ENCODE measurements around the gene CCL23. TPM values are rescaled to one million over a fixed set of nuclear protein-coding genes. Genes with fewer than 3 reads are reported as not detected.
A peak's percentile ranks its signal among the peaks of the same experiment; 100 is the strongest.
"Not testable (repeated sequence)": the region's sequence is repeated elsewhere in the genome, so short reads cannot be mapped to it uniquely, and the experiment has no call there.

CCL23 gene
- total RNA-seq, 6 donors from 2014 or later = 6.9 to 40.0 (median 16.6) TPM; not detected in 1

DNA sequence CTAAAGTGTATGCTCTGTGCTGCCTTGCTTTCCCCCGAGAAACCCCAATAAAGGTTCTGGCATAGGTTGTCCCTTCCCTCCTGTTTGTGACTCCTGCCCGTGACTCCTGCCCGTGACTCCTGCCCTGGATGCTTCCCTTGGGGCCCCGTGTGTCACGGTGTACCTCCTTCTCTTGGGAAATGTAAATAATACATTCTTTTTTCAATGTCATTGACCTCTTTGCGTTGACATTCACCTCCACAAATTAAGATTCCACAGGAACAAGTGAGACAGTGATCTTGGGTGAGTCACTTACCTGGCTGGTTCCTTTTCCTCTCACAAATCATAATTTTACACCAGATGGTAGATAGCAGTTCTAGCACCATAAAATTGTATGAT is 17.1 kb downstream of the CCL23 start:
- Histone ChIP-seq H3K27me3 (no peaks in the 10 kb centered on the region), H3K4me1 (no peaks in the 10 kb centered on the region), H3K27ac (no peak overlapping the region), H3K36me3 (no peaks in the 10 kb centered on the region), H3K4me3 (no peak overlapping the region), H3K9me3 (no peaks in the 10 kb centered on the region)
- no peak for DNase-seq
- 67 to 86% methylated on average over 6 of the region's 6 CpGs for WGBS, 2 donors
- TF ChIP-seq POLR2AphosphoS5 (IDR thresholded peaks at IDR 0.05) (no peak), POLR2A (IDR thresholded peaks at IDR 0.05) (no peak), EP300 (IDR thresholded peaks at IDR 0.05) (no peak)
- TF ChIP-seq, protein P1, sequence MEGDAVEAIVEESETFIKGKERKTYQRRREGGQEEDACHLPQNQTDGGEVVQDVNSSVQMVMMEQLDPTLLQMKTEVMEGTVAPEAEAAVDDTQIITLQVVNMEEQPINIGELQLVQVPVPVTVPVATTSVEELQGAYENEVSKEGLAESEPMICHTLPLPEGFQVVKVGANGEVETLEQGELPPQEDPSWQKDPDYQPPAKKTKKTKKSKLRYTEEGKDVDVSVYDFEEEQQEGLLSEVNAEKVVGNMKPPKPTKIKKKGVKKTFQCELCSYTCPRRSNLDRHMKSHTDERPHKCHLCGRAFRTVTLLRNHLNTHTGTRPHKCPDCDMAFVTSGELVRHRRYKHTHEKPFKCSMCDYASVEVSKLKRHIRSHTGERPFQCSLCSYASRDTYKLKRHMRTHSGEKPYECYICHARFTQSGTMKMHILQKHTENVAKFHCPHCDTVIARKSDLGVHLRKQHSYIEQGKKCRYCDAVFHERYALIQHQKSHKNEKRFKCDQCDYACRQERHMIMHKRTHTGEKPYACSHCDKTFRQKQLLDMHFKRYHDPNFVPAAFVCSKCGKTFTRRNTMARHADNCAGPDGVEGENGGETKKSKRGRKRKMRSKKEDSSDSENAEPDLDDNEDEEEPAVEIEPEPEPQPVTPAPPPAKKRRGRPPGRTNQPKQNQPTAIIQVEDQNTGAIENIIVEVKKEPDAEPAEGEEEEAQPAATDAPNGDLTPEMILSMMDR (IDR thresholded peaks at IDR 0.05) = no peak
- ATAC-seq (ENCODE audit: low FRiP score in 2 of 2) = no peak

DNA sequence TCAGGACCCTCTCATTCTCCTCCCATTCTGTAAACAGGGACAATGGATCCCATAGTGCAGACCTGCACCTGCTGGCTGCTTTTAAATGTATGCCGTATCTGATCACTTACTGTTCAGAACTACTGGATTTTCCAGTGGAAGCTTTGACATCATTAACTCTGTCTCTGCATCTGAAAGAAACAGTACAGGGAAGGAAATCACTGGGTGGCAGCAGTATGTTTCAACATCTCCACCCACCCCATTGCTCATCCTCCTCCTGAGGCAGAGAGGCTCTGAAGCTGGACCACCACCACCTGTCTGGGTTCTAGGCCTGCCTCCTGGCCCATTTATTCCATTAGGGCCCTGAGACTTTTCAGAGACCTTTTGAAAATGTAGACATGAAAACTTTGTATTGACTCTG is 19.0 kb downstream of the CCL23 start:
- Histone ChIP-seq H3K9me3 (no peaks in the 10 kb centered on the region), H3K27me3 (no peaks in the 10 kb centered on the region), H3K27ac (no peak overlapping the region), H3K36me3 (no peaks in the 10 kb centered on the region), H3K4me1 (no peaks in the 10 kb centered on the region), H3K4me3 (no peak overlapping the region)
- 80% methylated on average over 1 of the region's 1 CpG for WGBS, 2 donors
- DNase-seq (no peak), ATAC-seq (ENCODE audit: low FRiP score in 2 of 2) (no peak)
- no peak for TF ChIP-seq POLR2AphosphoS5 (IDR thresholded peaks at IDR 0.05)
- TF ChIP-seq POLR2A (IDR thresholded peaks at IDR 0.05) = no peak
- TF ChIP-seq EP300 (IDR thresholded peaks at IDR 0.05) = no peak
- TF ChIP-seq, protein P1 (IDR thresholded peaks at IDR 0.05) = no peak

DNA sequence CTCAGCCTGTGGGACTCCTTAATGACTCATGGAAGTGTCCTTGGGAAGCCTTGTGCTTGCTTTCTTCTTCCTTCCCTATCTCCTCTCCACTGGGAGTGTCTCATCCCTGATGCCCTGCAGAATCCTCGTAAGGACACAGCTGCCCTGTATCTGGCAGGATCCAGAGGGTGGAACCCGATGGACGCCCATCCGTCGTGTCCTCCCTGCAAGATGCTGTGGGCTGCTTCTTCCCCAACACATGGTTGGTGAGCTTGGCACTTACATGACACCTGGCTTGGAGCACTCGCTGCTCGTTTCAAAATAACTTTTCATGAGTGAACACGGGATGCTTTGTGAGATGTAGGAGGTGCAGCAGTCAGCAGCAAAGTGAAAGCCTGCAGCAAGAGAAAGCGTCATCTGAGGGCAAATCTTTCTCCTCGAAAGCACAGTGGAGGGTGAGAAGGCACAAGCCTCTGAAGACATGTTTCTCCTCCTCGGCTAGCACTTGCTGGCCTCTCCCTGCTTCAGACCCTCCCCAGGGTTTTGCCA is 19.7 kb downstream of the CCL23 start:
- ATAC-seq (ENCODE audit: low FRiP score in 2 of 2) (no peak), DNase-seq (no peak)
- WGBS, 2 donors = 79 to 85% methylated on average over 11 of the region's 11 CpGs
- TF ChIP-seq, protein P1 (IDR thresholded peaks at IDR 0.05) = no peak
- TF ChIP-seq POLR2A (IDR thresholded peaks at IDR 0.05) (no peak), POLR2AphosphoS5 (IDR thresholded peaks at IDR 0.05) (no peak), EP300 (IDR thresholded peaks at IDR 0.05) (no peak)
- Histone ChIP-seq H3K27ac (no peak overlapping the region), H3K4me1 (no peaks in the 10 kb centered on the region), H3K27me3 (no peaks in the 10 kb centered on the region), H3K9me3 (no peaks in the 10 kb centered on the region), H3K4me3 (no peak overlapping the region), H3K36me3 (no peaks in the 10 kb centered on the region)

DNA sequence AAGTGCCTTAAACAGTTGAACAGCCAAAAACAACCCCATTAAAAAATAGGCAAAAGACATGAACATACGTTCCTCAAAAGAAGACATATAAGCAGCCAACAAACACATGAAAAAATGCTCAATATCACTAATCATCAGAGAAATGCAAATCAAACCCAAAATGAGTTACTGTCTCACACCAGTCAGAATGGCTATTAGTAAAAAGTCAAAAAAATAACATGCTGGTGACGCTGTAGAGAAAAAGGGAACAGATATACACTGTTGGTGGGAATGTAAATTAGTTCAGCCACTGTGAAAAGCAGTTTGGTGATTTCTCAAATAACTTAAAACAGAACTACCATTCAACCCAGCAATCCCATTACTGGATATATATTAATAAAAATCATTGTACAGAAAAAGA is 22.4 kb downstream of the CCL23 start:
- H3K9me3 ChIP-seq; DNase-seq; H3K27ac ChIP-seq; H3K4me3 ChIP-seq; H3K4me1 ChIP-seq; H3K36me3 ChIP-seq; H3K27me3 ChIP-seq; ATAC-seq (ENCODE audit: low FRiP score in 2 of 2): not testable (repeated sequence)
- 57 to 89% methylated on average over 2 of the region's 2 CpGs for WGBS, 2 donors

DNA sequence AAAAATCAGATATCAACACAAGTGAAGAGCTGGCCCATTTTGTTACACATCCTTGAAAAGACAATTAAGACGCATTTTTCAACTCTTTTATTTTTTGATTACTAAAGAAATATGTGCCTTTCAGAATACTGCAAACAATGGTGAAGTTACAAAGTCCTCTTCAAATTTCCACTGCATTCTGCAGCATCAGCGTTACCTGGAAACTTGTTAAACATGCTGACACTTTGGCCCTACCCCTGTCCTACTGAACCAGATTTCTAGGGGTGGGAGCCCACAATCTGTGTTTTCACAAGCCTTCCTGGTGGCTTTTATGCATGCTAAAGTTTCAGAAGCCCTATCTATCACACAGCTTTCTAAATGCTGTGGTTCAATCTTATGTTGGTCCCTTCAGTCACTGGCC is 26.7 kb downstream of the CCL23 start:
- H3K4me1 ChIP-seq = peaks cover 0 to 8% (median 0%) of the 10 kb centered on the region in 4 donors
- no peak overlapping the region for H3K4me3 ChIP-seq
- no peak overlapping the region for H3K27ac ChIP-seq
- WGBS, 2 donors = 77 to 85% methylated on average over 2 of the region's 2 CpGs
- H3K36me3 ChIP-seq = no peaks in the 10 kb centered on the region
- TF ChIP-seq POLR2AphosphoS5 (IDR thresholded peaks at IDR 0.05) = no peak
- TF ChIP-seq EP300 (IDR thresholded peaks at IDR 0.05) = no peak
- no peak for TF ChIP-seq POLR2A (IDR thresholded peaks at IDR 0.05)
- no peaks in the 10 kb centered on the region for H3K9me3 ChIP-seq
- no peak for DNase-seq
- H3K27me3 ChIP-seq = no peaks in the 10 kb centered on the region
- no peak for ATAC-seq (ENCODE audit: low FRiP score in 2 of 2)

DNA sequence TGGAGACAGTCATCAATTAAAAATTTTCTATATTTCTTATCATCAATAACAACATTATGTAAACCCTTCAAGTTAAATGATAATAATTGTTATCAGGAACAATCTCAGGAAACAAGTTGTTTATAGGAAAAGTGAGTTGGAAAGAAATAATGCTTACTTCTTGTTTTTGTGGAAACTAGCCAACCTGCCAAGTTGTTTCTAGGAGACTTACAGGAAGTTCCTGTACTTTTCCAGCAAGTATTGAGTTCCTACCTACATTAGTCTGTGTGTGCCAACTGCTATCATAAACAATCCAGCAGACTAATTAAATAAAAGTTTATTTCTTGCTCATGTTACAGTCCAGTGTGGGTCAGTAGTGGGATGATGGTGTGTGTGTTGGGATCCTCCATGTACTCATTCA is 29.6 kb downstream of the CCL23 start:
- ATAC-seq (ENCODE audit: low FRiP score in 2 of 2) = no peak
- H3K9me3 ChIP-seq = no peaks in the 10 kb centered on the region
- no peak for TF ChIP-seq EP300 (IDR thresholded peaks at IDR 0.05)
- TF ChIP-seq POLR2AphosphoS5 (IDR thresholded peaks at IDR 0.05) = no peak
- no peak for TF ChIP-seq POLR2A (IDR thresholded peaks at IDR 0.05)
- TF ChIP-seq, protein P1 (IDR thresholded peaks at IDR 0.05) = no peak
- no peaks in the 10 kb centered on the region for H3K27me3 ChIP-seq
- H3K36me3 ChIP-seq = no peaks in the 10 kb centered on the region
- no peak overlapping the region for H3K4me3 ChIP-seq
- H3K27ac ChIP-seq = peak overlapping the region in 2 of 4 donors; percentile 24 to 39
- no peak for DNase-seq
- peaks cover 0 to 8% (median 0%) of the 10 kb centered on the region in 4 donors for H3K4me1 ChIP-seq
